HL-60/S4 treated with retinoic acid at 250 ng/mL for 4 days and 3 days (cell line): Measurements from ENCODE around the gene OSBP.
"Not testable (repeated sequence)": the region's sequence is repeated elsewhere in the genome, so short reads cannot be mapped to it uniquely, and the experiment has no call there.

ENCODE experiments used
- in situ Hi-C: fragments of 300-500 bp; cut with MboI; formaldehyde crosslinking; loops from 2 replicates; pipeline ENCODE4 v1.7.0; 2022; ENCODE audit warnings: low sequenced_read_pairs

Gene OSBP, protein sequence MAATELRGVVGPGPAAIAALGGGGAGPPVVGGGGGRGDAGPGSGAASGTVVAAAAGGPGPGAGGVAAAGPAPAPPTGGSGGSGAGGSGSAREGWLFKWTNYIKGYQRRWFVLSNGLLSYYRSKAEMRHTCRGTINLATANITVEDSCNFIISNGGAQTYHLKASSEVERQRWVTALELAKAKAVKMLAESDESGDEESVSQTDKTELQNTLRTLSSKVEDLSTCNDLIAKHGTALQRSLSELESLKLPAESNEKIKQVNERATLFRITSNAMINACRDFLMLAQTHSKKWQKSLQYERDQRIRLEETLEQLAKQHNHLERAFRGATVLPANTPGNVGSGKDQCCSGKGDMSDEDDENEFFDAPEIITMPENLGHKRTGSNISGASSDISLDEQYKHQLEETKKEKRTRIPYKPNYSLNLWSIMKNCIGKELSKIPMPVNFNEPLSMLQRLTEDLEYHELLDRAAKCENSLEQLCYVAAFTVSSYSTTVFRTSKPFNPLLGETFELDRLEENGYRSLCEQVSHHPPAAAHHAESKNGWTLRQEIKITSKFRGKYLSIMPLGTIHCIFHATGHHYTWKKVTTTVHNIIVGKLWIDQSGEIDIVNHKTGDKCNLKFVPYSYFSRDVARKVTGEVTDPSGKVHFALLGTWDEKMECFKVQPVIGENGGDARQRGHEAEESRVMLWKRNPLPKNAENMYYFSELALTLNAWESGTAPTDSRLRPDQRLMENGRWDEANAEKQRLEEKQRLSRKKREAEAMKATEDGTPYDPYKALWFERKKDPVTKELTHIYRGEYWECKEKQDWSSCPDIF

DNA sequence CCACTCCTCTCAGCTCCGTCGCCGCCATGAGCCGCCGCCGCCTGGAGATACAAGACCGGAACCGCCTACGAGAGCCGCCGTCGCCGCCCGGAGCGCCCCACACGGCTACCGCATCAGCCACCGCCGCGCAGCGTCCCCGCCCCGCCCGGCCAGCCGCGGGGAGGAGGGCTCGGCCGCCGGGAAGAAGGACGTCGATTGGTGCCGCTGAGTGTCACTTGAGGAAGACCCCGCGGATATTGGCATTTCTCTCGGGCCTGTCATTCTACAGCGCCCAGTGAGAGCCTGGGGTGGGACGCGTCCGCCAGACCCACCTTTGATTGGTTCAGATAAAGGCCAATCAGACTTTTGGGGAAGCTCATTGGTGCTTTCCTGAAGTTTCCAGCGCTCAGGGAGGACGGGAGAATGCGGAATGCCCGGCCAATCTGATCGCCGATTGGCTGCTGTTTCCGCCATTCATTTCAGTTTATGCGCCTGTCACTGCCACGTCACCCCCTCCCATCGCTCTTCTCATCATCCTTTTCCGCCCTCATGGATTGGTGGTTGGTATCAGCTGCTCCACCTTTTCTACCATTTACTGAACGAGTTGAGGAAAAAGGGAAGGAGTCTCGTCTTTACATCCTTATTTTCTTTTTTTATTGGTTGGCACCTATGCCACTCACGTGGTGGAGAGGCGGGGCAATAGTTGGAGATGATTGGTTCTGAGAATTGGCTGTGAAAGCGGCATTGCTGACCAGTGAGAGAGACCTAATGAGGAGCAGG lies at the start of gene OSBP:
TSS of gene OSBP (minus strand) at position 138 of the 759 bp plus-strand sequence. CDS start at position 28, 110 bp downstream.
- in situ Hi-C loops = no loop called here

DNA sequence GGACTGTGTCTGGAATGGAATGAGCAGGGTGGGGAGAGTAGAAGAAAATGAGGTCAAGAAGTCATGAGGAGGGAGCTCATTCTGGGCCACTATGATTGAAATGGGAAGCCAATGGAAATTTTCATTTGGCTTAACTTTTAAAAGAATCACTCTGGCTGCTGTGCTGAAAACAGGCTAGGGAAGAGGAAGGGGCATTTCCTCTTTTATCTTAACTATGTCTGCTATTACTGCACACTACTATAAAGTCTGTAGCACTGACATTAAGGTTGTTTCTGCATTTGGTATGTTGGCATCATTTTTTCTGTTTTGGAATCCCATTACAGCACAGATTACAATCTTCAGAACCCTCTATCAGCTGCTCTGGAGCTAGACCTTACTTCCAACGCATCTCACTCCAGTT lies 45.0 kb upstream of the OSBP start:
- in situ Hi-C loops = no loop called here

DNA sequence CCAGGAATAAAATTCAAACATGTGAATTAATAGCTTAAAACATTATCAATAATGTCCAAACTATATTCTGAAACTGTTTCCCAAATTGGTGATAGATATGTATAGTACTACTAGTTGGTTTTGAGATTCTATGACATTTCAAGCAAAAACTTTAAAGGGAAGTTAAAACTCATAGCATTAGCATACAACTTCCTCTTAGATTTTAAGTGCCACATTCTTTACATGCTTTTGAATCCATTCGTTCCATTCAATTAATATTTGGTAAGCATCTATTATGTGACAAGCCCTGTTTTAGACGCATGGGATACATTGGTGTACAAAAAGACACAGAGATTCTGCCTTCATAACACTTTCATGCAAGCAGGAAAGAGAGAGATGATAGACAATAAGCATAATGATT lies 44.4 kb upstream of the OSBP start:
- in situ Hi-C loops = no loop called here

DNA sequence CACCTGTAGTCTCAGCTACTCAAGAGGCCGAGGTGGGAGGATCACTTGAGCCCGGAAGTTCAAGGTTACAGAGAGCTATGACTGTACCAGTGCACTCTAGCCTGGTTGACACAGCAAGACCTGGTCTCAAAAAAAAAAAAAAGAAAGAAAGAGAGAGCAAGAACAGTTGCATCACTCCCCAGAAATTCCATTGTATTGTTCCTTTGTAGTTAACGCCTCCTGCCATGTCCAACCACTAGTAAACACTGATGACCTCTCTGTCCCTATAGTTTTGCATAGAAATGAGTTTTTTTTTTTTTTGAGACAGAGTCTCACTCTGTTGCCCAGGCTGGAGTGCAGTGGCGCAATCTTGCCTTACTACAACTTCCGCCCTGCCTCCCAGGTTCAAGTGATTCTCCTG lies 42.5 kb upstream of the OSBP start:
- in situ Hi-C loops = no loop called here

DNA sequence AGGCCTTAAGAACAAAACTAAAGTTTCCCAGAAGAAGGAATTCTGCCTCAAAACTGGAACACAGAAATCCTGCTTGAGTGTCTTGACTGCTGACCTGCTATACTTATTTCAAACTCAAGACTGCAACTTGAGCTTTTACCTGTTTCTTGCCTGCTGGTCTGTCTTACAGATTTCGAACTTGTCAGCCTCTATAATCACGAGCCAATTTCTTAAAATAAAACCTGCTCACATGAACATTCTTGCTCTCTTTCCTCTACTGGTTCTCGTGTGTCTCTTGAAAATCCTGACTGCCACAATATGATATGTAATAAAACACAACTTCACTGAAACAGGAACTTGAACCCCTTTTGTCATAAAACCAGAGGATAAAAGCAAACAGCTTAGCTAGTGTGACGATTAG lies 39.3 kb upstream of the OSBP start:
- in situ Hi-C loops = no loop called here

DNA sequence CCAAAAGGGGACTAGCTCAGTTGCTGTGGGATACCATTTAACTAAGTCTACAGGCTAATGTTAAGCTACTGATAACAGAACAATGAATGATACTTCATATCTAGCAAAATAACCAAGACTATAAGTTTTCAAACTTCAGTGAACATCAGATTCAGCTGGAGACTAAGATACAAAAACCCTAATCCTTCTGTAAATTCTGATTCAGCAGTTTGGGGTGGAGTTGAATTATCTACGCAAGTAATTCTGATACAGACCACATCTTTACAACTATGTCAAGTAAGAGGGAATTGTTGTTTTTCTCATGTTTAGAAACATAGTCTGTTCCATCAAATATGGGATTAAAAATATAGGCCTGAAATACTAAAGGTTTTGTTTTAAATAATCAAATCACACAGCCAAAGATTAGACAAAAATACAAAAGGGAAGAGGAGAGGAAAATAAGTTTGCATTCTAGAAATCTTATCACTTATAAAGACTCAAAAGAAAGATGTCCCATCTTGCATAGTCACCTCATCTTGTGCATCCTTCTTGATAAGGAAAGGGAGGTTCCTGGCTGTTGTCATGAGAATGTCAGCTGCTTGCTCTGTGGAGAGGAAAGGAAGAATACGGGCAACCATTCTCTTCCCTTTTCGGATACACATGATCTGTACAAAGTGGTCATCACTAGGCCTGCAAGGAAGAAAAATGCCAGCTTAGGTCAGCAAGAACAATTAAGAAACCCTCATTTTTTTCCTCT lies 31.8 kb upstream of the OSBP start:
- in situ Hi-C loops = no loop called here

DNA sequence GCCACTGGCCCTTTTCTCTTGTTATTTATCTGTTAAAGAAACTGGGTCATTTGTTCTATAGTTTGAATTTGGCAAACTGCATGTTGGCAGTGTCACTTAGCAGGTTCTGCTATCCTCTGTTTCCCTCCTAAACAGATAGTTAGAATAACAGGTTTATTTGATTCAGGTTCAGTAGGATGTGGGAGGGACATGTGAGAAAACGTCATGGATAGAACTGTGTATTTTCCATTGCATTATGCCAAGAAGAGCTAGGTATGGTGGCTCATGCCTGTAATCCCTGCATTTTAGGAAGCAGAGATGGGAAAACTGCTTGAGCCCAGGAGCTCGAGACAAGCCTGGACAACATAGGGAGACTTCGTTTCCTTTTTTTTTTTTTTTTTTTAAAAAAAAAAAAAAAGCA lies 29.0 kb upstream of the OSBP start:
- in situ Hi-C loops = no loop called here

DNA sequence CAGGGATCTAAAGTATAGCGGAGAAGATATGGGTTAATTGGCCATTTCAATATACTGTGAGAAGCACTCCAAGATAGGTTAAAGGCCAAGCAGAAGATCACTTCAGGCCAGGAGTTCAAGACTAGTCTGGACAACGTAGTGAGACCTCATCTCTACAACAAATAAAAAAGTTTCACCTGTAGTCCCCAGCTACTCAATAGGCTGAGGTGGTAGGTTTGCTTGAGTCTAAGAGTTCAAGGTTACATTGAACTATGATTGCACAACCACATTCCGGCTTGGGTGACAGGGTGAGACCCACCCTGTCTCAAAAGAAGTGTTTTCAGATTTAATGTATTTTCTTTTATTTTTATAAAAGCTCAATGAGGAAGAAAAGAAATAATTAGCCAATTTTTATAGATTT lies 27.8 kb upstream of the OSBP start:
- in situ Hi-C loops = no loop called here

DNA sequence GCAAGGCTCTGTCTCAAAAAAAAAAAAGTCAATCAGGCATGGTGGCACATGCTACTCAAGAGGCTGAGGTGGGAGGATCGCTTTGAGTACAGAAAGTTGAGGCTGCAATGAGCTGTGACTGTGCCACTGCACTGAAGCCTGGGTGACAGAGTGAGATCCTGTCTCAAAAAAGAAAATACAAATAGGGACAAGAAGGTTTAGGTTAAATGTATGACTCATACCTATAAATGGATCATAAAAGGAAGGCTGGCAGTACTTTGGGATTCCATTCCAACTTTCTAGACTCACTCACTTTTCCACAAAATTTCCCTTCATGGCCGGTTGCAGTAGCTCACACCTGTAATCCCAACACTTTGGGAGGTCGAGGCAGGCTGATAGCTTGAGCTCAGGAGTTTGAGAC lies 25.6 kb upstream of the OSBP start:
- in situ Hi-C loops = no loop called here

DNA sequence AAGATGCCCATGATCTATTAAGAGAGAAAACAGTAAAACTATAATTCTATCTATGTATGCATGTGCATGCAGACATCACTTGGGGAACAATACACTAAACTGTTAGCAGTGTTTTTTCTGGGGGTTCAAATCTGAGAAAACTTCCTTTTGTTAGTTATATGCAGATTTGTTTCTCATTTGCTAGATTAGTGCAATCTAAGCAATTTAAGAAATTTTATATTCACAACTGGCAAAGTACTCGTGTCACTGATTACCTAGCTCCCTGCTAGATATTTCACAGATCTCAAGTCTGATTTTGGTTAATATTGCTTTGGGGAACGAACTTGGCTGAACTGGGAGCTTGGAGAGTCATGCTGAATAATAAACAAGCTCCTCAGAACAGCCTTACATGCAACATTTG lies 14.9 kb upstream of the OSBP start:
- in situ Hi-C loops = no loop called here

DNA sequence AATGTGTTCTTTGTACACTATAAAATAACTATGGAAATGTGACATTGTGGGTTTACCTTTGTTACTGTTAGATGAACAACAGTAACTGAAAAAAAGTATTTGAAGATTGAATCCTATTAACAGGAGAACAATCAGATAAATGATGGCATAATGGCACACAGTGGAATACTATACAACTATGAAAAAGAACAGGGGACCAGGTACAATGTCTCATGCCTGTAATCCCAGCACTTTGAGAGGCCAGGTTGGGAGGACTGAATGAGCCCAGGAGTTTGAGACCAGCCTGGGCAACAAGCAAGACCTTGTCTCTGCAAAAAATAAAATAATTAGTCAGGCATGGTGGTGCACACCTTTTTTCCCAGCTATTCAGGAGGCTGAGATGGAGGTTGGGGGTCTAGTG lies 14.4 kb upstream of the OSBP start:
- in situ Hi-C loops = no loop called here

DNA sequence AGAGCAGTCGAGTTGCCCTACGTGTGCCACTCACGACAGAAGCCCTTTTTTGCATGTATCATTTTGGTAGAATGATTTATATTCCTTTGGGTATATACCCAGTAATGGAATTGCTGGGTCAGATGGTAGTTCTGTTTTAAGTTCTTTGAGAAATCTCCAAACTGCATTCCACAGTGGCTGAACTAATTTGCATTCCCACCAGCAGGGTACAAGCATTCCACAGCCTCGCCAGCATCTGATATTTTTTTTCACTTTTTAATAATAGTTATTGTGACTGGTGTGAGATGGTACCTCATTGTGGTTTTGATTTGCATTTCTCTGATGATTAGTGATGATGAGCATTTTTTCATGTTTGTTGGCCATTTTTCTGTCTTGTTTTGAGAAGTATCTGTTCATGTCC lies 11.4 kb upstream of the OSBP start:
- in situ Hi-C loops = not testable (repeated sequence)

DNA sequence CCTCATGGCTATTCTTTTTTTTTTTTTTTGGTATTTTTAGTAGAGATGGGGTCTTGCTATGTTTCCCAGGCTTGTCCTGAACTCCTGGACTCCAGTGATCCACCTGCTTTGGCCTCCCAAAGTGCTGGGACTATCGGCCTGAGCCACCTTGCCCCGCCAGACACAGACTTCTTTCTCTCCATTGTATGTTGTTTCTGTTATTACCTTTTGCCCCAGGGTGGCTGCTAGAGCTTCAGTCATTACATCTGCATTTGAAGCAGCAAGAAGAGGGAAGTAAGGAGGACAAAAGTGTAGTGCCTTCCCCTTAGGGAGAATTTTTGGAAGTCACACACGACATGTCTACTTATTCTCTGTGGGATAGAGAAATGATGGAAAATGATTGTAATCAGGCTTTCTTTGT lies 10.1 kb upstream of the OSBP start:
- in situ Hi-C loops = no loop called here

DNA sequence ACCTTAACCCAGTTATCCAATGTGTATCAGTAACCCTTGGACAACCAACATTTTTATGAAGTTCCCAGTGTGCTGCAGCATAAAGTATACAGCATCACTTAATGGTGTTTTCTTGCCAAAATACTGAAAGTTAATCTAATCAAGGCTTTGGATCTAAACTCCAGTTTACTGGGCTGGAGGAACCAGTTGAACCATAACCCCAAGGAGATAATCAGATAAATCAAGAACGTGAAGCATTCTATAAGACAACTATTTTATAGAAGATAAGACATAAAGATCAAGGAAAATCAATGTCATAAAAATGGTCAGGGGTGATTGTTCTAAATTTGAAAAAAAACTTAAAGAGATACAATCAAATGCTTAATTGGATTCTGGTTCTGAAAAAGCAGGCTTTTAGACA lies 2.3 kb upstream of the OSBP start:
- in situ Hi-C loops = no loop called here

DNA sequence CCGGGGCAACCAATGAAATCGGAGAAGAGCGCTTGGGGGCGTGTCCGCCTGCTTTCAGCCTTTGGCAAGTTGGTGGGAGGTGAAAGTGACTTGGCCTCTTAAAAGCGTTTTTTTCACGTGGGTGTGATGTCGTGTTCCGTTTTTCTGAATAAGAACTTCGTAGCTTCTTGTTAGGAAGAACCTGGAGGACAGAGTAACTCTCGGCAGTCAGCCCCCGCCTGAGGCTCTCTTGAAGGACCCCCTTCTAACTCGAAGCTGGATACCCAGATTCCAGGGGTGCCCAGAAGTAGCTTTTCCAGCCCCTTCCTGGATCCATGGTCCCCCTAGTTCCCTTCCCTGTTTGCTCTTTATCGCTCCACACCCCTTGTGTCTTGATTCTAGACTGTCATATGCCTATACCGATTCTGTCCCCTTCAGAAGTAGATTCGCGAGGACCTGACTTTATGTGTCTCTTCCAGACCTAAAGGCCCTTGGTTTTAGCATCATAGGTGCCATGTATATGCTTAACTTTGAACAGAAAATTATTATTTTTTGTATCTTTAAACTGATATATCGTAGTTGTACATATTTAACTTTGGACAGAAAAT lies 915 bp upstream of the OSBP start:
- in situ Hi-C loops = no loop called here

DNA sequence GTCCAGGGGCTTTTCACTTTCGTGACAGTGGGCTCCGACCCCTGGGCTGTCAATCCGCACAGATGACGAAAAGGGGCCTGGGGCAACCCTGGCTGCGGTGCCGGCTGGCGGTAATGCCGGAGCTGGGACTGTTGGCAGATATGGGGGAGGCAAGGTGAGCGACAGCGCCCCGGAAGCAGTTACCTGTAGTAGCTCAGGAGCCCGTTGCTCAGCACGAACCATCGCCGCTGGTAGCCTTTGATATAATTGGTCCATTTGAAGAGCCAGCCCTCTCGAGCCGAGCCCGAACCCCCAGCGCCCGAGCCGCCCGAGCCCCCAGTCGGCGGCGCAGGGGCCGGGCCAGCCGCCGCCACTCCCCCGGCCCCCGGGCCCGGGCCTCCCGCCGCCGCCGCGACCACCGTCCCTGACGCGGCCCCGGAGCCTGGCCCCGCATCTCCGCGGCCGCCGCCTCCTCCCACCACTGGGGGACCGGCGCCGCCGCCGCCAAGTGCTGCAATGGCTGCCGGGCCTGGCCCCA lies 396 bp downstream of the OSBP start:
- in situ Hi-C loops = no loop called here

DNA sequence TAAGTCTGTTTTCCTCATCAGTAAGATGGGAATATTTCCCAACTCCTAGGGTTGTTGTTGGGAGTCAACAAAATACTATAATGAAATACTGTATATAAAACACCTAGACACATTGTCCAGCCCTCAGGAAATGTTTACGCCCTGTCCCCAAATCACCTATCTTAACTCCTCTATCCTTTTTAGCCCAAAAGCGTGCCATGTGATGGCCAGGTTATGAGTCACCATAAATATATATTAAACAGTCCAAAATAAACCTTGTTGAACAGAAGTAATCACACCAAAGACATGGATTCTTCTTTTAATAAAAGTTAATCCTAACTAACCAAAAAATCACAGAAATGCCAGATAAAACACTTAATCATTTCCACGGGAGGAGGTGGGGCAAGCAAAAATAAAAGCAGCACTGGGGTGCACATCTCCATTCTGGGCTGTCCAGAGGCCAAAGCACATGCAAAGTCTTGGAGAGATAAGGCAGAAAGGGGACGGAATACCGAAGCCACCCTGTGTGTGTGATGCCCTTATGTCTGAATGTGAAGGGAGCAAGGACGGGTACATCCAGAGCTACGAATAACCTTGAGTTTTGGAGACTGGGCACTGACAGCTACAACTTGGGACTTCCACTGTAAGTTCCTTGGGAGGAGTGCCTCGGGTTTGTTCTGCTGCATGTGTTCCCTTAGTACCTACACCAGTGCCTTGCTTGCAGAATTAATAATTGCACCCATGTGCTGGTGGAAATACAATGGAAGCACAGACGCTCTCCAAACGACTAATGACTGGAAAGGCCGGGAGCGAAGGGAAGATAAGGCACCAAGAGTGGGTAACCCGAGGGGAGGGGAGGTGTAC lies 1.1 kb downstream of the OSBP start:
- in situ Hi-C loops = no loop called here

DNA sequence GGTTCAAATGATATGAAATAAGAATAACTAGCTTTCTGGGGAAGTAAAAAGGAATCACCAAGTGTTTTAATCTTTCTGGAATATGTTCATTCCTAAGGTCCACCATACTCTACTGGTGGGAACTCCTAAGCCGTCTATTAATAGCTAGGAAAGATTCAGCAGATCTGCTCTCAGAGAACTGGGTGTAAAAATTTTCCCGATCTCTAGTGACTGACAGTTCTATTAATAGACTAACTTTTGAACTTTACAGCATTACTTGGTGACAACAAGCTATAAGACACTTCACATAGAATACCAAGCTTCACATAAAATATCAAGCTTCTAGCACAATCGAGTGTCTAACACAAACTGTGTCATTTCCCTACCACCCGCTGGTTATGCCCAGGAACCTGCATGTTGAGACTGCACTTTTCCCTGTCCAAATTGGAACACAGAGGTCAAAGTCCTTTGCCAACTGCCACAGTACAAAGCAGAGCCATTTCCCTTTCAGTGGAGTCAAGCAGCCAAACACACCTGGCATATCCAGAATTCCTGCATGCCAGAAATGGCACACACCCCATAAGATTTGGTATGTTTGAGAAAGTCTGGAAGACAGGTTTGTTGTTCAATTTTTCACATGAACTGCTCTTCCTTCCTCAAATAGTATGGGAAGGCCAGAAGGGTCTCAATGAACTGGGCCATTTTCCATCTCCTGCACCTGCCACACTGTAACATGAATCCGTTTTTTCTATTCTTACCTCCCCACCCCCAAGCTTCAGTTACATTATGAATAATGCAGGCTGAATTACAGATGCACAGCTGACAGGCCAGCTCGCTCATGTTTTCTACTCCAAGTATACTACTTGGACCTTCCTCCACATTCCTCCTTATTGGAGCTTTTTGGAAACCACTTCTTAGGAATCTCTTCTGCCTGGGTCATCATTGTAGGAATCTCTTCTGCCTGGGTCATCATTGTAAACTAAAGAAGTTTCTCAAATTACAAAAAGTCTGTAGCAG lies 3.7 kb downstream of the OSBP start:
- in situ Hi-C loops = no loop called here
